GOT3 (cell line): ENCODE data around the gene MYD88.

Experiments used
- DNase-seq: peaks from one replicate; lab custom pipeline; 2025; ENCODE audit warnings: mixed read lengths; lab: John Stamatoyannopoulos, UW

Gene MYD88

DNA sequence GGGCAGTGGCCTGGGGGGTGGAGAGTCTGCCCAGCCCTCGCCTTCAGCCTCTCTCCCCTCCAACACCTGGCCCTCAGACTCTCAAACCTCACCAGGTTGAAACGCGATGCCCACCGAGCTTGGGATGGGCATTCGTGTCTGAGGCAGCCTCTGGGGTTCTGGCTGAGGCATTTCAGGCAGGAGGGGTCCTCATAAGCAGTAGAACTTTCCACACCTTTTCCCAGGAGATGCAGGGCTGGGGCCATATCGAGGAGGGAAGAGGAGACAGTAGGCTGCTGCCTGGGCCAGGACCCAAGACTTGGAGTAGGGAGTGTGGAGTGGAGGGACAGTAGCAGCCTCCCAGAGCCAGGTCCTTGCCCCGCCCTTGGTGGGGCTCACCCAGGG lies 26.1 kb upstream of the MYD88 start:
- no peak for DNase-seq

- no peak for DNase-seq
Measured at GRCh38 chr3:38114052-38114874, 24.2 kb upstream of the MYD88 start.

DNA sequence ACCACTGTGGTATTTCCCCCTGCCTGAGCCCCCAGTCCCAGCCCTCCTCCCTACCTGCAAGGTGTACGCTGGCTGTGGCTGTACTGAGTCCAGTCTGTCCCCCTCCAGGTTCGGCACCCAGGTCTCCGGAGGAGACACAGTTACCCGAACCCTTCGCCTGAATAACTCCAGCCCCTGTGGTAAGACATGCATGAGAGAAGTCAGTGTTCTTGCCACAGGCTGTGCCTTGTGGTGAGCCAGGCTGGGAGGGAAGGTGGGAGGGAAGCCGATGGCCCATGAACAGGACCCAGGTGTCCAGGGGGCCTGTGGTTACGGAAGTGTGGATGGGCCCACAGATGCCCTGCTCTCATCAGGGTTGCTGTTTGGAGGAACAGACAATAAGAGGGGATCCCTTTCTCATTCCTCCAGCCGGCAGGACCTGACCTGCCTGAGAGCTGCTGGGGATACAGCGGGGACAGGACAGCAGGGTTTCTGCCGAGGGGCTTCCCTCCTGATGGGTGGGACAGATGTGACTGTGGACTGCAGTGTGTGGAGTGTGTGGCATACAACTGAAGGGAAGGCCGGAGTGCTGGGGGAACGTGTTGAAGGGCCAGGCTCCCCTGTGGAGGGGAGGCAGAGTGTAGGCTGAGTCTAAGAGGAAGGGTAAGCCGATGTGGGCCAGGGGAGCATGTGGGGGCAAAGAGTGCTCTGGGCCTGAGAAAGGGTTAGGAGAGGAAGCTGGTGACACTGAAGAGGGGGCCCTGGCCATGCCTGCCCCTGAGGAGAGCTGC lies 23.4 kb upstream of the MYD88 start:
- no peak for DNase-seq

DNA sequence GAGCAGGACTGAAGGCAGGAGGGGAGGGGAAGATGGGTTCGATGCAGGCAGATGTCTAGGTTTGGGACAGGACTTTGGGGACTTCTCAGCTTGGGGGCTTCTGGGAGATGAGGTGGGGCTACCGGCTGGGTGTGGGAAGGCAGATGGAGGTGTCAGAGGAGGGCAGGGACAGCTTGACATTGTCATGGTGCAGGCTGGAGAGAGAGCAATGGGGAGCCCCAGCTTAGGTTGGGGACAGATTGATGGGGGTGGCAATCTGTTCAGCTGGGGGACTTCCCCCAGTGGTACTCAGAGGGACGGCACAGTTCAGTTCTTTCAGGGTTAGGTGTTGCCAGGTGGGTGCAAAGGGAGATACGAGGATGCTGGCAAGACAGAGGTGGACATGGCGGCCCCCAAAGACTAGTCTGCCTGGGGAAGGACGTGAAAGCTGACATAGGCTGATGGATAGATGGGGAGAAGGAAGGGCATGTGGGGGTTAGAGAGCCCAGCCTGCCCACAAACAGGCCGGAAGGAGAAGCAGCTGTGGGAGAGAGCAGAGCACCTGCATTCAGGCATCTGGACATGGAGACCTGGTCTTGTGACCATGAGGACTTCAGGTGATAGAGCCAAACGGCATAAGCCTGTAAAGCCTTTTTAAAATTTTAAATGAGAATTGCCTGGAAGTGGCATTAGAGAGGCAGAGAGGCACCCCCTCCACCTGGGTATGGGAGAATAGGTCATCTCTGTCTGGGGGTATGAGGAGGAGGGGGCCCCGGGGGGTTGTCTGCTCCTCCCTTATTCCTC lies 22.6 kb upstream of the MYD88 start:
- no peak for DNase-seq

- no peak for DNase-seq
Measured at GRCh38 chr3:38116471-38117162, 21.8 kb upstream of the MYD88 start.

DNA sequence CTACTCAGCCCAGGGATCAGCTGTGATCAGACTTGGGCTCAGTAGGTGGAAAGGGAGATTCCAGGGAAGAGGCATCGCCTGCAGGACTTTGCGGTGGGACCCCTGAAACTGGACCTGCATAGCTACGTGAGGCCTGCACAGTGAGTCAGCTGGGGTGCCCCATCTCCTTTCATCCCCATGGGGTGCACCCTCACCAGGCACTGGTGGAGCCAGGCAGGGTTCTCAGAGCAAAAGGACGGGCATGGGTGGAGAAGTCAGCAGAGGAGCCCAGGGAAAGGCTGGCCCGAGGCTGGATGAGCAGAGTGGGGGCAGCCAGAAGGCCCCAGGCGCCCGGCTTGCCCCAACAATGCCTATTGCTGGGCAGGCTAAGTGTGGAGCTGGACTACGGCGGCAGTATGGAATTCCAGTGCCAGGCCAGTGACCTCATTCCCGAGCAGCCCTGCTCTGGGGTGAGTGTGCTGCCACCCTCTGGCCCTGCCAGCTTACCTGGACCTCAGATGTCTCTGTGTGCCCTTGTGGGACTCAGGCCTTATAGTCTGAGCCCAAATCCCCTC lies 21.2 kb upstream of the MYD88 start:
- DNase-seq, result no peak

DNA sequence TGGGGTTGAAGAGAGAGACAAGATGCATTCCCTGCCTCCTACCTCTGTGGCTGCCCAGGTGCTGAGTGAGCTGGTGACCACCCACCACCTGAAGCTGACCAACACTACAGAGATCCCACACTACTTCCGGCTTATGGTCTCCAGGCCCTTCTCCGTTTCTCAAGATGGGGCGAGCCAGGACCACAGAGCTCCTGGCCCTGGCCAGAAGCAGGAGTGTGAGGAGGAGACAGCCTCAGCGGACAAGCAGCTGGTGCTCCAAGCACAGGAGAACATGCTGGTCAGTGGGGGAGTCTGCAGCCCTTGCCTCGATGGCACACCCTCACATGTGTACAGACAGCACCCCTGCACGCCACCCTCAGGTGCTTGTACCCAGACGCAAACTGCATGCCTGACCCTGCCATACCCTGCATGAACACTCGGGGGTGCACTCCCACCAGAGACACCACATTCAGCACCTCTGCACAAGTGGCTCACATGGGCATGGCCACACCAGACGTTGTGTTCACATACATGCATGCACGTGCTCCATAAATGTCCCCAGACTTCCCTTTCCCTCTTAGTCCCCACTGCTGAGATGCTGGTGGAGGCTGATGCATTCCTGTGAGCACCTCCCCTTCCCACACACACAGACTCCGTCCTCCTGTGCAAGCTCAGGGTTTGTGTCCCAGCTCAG lies 20.6 kb upstream of the MYD88 start:
- DNase-seq, result no peak

GRCh38 chr3:38118421-38119247 lies 19.8 kb upstream of the MYD88 start:
- no peak for DNase-seq

DNA sequence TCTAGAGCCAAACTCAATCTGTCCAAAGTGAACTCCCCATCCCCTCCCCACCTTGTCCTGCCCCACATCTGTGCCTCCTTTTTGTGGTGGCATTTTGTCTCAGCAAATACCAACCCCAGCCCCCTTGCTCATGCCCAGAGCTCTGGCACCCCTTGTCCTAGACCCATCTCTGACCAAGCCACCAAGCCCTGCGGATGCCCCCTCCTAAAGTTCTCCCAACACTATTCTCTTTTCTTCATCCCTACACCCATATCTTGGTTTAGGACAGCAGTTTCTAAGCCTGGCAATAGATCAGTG lies 19.3 kb upstream of the MYD88 start:
- no peak for DNase-seq

GRCh38 chr3:38119821-38120692 lies 18.4 kb upstream of the MYD88 start:
- DNase-seq, result no peak

GRCh38 chr3:38120693-38121450 lies 17.6 kb upstream of the MYD88 start:
- no peak for DNase-seq

DNA sequence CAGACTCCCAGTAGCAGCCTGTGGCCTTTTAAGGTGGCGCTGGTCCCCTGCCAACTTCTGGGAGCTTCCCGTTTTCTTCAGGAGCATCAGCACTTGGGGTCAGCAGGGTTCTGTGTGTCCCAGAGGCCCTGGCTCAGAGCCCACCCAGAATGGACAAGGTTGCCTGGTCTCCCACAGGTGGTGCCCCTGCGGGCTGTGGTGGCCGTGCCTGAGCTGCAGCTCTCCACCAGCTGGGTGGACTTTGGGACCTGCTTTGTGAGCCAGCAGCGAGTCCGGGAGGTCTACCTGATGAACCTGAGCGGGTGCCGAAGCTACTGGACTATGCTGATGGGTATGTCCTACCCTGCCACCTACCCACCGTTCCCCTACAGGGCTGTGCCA lies 17.0 kb upstream of the MYD88 start:
- no peak for DNase-seq

DNA sequence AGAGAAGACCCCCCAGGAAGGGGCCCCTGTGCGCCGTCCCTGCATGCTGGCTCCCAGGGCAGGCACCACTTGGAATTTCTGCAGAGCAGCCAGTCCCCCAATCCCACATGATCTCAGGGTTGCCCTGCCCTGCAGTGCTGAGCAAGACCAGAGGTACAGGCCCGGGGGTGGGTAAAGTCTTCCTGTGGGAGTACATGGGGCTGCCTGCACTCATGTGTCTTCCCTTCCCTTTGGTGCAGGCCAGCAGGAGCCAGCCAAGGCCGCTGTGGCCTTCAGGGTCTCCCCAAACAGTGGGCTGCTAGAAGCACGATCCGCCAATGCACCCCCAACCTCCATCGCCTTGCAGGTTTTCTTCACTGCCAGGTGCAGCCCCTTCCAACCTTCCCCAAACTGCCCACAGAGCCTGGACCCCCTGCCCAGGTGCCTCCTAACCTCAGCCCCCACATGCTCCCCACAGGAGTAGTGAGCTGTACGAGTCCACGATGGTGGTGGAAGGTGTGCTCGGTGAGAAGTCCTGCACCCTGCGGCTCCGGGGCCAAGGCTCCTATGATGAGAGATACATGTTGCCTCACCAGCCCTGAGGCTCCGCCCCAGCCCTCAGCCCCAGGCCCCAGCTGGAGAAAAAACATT lies 16.5 kb upstream of the MYD88 start:
- DNase-seq, result no peak

- DNase-seq, result no peak
Measured at GRCh38 chr3:38122712-38123290, 15.7 kb upstream of the MYD88 start.

GRCh38 chr3:38124324-38125122 lies 13.9 kb upstream of the MYD88 start:
- DNase-seq, result no peak

DNA sequence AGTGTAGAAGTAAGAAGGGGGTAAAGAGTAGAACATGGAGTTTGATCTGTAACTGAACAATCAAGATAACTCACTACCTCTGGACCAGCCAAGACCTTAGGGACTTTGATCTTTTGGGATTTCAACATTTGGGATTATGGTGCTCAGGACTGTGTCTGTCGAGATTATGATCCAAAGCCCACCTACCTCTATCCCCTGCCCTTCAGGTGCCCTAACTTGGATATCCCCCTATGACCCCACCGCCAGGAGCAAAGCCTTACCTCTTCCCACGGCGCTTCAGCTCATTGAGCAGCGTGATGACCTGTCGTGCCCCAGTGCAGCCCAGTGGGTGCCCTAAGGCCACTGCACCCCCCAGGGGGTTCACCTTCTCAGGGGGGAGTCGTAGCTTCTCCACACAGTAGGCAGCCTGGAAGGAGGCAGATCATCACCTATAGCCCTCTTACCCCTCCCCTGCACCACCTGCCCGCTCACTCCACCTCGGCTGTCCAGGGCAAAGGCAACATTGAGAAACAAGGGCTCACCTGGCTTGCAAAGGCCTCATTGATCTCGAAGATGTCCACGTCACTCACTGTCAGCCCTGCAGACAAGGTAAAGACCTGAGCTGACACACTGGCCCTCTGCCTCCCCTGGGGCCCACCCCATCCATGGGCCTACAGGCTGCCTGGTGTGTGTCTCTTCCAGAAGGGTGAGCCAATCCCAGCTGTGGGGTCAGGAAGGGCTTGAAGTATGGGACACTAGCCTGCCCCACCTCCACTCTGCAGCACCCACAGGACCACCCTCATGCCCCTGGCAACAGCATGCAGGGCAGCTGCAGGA lies 12.9 kb upstream of the MYD88 start:
- DNase-seq, result no peak
